ENCODE measurements around the gene RNF182. TPM values are rescaled to one million over a fixed set of nuclear protein-coding genes. Genes with fewer than 3 reads are reported as not detected.

The RNF182 gene
- total RNA-seq, 1 donor from 2014 or later = not detected

- H3K4me3 Mint-ChIP-seq = no peak overlapping the region
- no peak for DNase-seq (ENCODE audit: low spot score)
- intact Hi-C loops (cut with micrococcal nuclease) = no loop called here
- H3K36me3 Mint-ChIP-seq (ENCODE audit: low read depth) = no peaks in the 10 kb centered on the region
- no peaks in the 10 kb centered on the region for H3K9me3 Mint-ChIP-seq
- no peak overlapping the region for H3K27ac Mint-ChIP-seq
- H3K4me1 Mint-ChIP-seq (ENCODE audit: low read depth) = no peaks in the 10 kb centered on the region
- peaks cover 36% of the 10 kb centered on the region for H3K27me3 Mint-ChIP-seq (ENCODE audit: insufficient read depth)
Measured at GRCh38 chr6:13985663-13986325, 61.0 kb downstream of the RNF182 start.

GRCh38 chr6:13986700-13987399 lies 62.1 kb downstream of the RNF182 start:
- no peak for DNase-seq (ENCODE audit: low spot score)
- Mint-ChIP-seq H3K4me1 (ENCODE audit: low read depth) (no peaks in the 10 kb centered on the region), H3K9me3 (no peaks in the 10 kb centered on the region), H3K36me3 (ENCODE audit: low read depth) (no peaks in the 10 kb centered on the region), H3K4me3 (no peak overlapping the region), H3K27me3 (ENCODE audit: insufficient read depth) (peaks cover 35% of the 10 kb centered on the region), H3K27ac (no peak overlapping the region)
- intact Hi-C loops (cut with micrococcal nuclease) = no loop called here

DNA sequence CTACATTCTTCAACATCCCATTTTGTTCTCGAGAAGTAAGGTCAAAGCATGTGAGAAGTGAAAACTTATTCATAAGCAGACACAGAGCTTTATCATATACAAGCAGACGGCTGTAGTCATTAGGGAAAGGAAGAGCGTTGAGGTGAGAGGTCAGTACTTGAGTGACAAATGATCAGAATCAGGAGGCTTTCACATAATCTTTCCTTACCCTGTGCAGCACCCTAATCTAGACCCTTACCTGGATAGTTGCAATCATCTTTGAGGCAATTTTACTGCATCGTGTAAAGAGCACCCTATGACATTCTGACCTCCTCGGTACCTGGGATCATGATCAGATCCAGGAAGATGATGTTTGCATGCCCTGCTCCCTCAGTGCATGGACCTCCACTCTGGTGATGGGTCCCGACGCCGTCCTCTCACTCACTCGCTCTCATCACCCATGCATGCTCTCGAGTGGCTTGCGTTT lies 62.7 kb downstream of the RNF182 start:
- Mint-ChIP-seq H3K27me3 (ENCODE audit: insufficient read depth) (peaks cover 29% of the 10 kb centered on the region), H3K4me3 (no peak overlapping the region), H3K27ac (no peak overlapping the region), H3K36me3 (ENCODE audit: low read depth) (no peaks in the 10 kb centered on the region), H3K9me3 (no peaks in the 10 kb centered on the region), H3K4me1 (ENCODE audit: low read depth) (no peaks in the 10 kb centered on the region)
- no peak for DNase-seq (ENCODE audit: low spot score)
- intact Hi-C loops (cut with micrococcal nuclease) = no loop called here

DNA sequence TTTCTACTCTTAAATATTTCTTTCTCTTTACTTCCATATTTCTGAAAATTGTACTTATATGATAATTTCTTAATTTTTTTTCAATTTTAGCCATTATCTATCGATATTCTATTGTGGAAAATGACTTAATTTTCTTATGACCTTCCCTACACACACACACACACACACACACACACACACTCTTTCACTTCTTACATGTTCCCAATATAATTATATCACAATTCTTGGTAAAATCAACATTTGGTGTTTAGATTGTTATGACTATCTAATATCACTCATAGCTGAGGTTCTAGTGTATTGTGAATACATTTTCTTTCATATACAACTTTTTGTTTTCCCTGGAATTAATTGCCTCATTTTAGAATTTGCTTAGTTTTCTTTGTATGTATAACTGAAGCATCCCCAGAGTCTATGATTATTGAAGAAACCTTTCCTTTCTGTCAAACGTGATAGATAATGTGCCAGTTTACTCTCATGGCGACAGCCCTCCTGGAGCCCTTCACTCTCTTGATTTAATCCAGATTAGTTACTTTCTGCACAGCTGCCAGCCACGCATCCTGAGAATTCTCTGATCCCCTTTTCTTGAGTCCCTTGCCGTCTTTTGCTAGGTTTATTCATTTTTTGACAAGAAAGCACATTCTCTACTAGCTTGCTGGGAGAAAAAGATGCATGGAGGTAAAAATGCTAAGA lies 63.4 kb downstream of the RNF182 start:
- Mint-ChIP-seq H3K9me3 (no peaks in the 10 kb centered on the region), H3K4me1 (ENCODE audit: low read depth) (no peaks in the 10 kb centered on the region), H3K27ac (no peak overlapping the region), H3K36me3 (ENCODE audit: low read depth) (no peaks in the 10 kb centered on the region), H3K4me3 (no peak overlapping the region), H3K27me3 (ENCODE audit: insufficient read depth) (peaks cover 33% of the 10 kb centered on the region)
- intact Hi-C loops (cut with micrococcal nuclease) = no loop called here
- no peak for DNase-seq (ENCODE audit: low spot score)

DNA sequence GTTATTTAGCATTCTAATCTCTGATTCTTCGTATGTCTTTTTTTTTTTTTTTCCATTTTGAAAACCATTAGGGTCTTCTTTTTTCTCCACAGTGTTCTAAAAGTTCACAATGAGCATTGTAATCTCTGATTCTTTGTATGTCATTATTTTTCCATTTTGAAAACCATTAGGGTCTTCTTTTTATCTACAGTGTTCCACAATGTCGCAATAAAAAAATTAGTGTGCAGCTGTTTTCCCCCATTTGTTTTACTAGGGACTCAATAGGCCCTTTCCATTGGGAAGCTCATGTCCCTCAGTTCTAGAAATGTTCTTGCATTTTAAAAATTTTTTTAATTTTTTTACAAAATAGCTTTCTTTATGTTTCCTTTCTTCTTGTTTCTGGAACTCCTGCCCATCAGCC lies 64.2 kb downstream of the RNF182 start:
- DNase-seq (ENCODE audit: low spot score) = no peak
- no peak overlapping the region for H3K27ac Mint-ChIP-seq
- H3K4me3 Mint-ChIP-seq = no peak overlapping the region
- H3K36me3 Mint-ChIP-seq (ENCODE audit: low read depth) = no peaks in the 10 kb centered on the region
- intact Hi-C loops (cut with micrococcal nuclease) = no loop called here
- no peaks in the 10 kb centered on the region for H3K4me1 Mint-ChIP-seq (ENCODE audit: low read depth)
- no peaks in the 10 kb centered on the region for H3K9me3 Mint-ChIP-seq
- H3K27me3 Mint-ChIP-seq (ENCODE audit: insufficient read depth) = peaks cover 35% of the 10 kb centered on the region

GRCh38 chr6:13989496-13990144 lies 64.9 kb downstream of the RNF182 start:
- DNase-seq (ENCODE audit: low spot score) = no peak
- Mint-ChIP-seq H3K36me3 (ENCODE audit: low read depth) (no peaks in the 10 kb centered on the region), H3K27ac (no peak overlapping the region), H3K9me3 (no peaks in the 10 kb centered on the region), H3K27me3 (ENCODE audit: insufficient read depth) (peaks cover 39% of the 10 kb centered on the region), H3K4me3 (no peak overlapping the region), H3K4me1 (ENCODE audit: low read depth) (no peaks in the 10 kb centered on the region)
- intact Hi-C loops (cut with micrococcal nuclease) = no loop called here

DNA sequence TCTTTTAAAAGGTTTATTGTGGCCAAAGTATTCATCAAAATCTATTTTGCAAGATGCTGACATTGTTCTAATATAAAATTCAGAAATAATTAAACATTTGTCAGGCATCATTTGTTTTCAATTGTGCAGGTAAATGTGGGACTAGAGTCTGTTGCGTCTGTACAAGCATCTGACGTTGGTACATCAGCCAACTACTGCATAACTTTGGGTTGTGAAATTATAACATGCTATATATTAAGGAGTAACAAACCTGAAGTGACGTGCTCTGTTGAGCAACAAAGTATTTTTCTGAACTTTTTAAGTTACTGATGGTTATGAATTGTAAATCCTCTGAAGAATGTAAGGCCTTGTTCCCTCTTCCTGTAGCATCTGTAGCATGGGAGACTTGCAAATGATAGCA lies 66.0 kb downstream of the RNF182 start:
- intact Hi-C loops (cut with micrococcal nuclease) = no loop called here
- Mint-ChIP-seq H3K27me3 (ENCODE audit: insufficient read depth) (peaks cover 39% of the 10 kb centered on the region), H3K36me3 (ENCODE audit: low read depth) (no peaks in the 10 kb centered on the region), H3K4me3 (no peak overlapping the region), H3K27ac (no peak overlapping the region), H3K4me1 (ENCODE audit: low read depth) (no peaks in the 10 kb centered on the region), H3K9me3 (no peaks in the 10 kb centered on the region)
- DNase-seq (ENCODE audit: low spot score) = no peak

GRCh38 chr6:13991393-13991792 lies 66.6 kb downstream of the RNF182 start:
- Mint-ChIP-seq H3K27me3 (ENCODE audit: insufficient read depth) (peaks cover 37% of the 10 kb centered on the region), H3K4me1 (ENCODE audit: low read depth) (no peaks in the 10 kb centered on the region), H3K36me3 (ENCODE audit: low read depth) (no peaks in the 10 kb centered on the region), H3K4me3 (no peak overlapping the region), H3K9me3 (no peaks in the 10 kb centered on the region), H3K27ac (no peak overlapping the region)
- no peak for DNase-seq (ENCODE audit: low spot score)
- intact Hi-C loops (cut with micrococcal nuclease) = no loop called here

GRCh38 chr6:13992417-13993055 lies 67.8 kb downstream of the RNF182 start:
- Mint-ChIP-seq H3K9me3 (no peaks in the 10 kb centered on the region), H3K27ac (no peak overlapping the region), H3K36me3 (ENCODE audit: low read depth) (no peaks in the 10 kb centered on the region), H3K4me1 (ENCODE audit: low read depth) (no peaks in the 10 kb centered on the region), H3K4me3 (no peak overlapping the region), H3K27me3 (ENCODE audit: insufficient read depth) (peaks cover 27% of the 10 kb centered on the region)
- intact Hi-C loops (cut with micrococcal nuclease) = no loop called here
- DNase-seq (ENCODE audit: low spot score) = no peak

- Mint-ChIP-seq H3K27me3 (ENCODE audit: insufficient read depth) (peaks cover 23% of the 10 kb centered on the region), H3K4me1 (ENCODE audit: low read depth) (no peaks in the 10 kb centered on the region), H3K9me3 (no peaks in the 10 kb centered on the region), H3K36me3 (ENCODE audit: low read depth) (no peaks in the 10 kb centered on the region), H3K27ac (no peak overlapping the region), H3K4me3 (no peak overlapping the region)
- intact Hi-C loops (cut with micrococcal nuclease) = no loop called here
- DNase-seq (ENCODE audit: low spot score) = no peak
Measured at GRCh38 chr6:13993416-13993815, 68.7 kb downstream of the RNF182 start.

- Mint-ChIP-seq H3K4me1 (ENCODE audit: low read depth) (no peaks in the 10 kb centered on the region), H3K4me3 (no peak overlapping the region), H3K27me3 (ENCODE audit: insufficient read depth) (peaks cover 15% of the 10 kb centered on the region), H3K9me3 (no peaks in the 10 kb centered on the region), H3K27ac (no peak overlapping the region), H3K36me3 (ENCODE audit: low read depth) (no peaks in the 10 kb centered on the region)
- no peak for DNase-seq (ENCODE audit: low spot score)
- intact Hi-C loops (cut with micrococcal nuclease) = no loop called here
Measured at GRCh38 chr6:13998356-13998755, 73.6 kb downstream of the RNF182 start.

DNA sequence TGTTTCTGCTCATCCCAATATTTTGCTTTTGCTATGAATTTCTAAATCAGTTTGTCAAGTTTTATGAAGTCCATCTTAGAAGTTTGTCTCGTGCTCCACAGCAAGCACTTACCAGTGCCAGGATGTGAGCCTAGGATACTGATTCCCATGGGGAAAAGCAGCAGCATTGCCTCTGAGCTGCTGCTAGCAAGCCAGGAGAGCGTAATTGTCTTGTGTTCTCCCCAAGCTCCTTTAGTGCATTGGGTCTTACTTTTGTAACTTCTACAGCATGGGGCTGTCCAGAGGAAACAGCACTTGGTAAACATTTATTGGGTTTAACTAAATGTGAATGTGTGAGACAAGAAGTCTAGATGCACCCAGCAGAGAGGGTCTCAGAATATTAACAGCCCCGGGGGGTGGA lies 76.1 kb downstream of the RNF182 start:
- Mint-ChIP-seq H3K27ac (no peak overlapping the region), H3K36me3 (ENCODE audit: low read depth) (no peaks in the 10 kb centered on the region), H3K27me3 (ENCODE audit: insufficient read depth) (peaks cover 4% of the 10 kb centered on the region), H3K4me3 (no peak overlapping the region), H3K4me1 (ENCODE audit: low read depth) (no peaks in the 10 kb centered on the region), H3K9me3 (no peaks in the 10 kb centered on the region)
- DNase-seq (ENCODE audit: low spot score) = no peak
- intact Hi-C loops (cut with micrococcal nuclease) = no loop called here

Data from activated T-helper 1 cell treated with anti-CD3 and anti-CD28 coated beads, Interleukin-12 subunit alpha, Interleukin-12 subunit beta, Interleukin-2, Interleukin-4 antibody, amounts not matched to agents 30 ng/mL and 10 ng/mL and 1 ng/mL, durations not matched to agents 14 hours and 24 hours and 36 hours (primary cell).